Spinal cord (tissue), 10 donors: ENCODE measurements around the gene CEP72. TPM values are rescaled to one million over a fixed set of nuclear protein-coding genes. Genes with fewer than 3 reads are reported as not detected.

Experiments
- DNase-seq, 6 donors: peaks; one replicate each; pipeline versions ENCODE4 v3.0.0 to v3.0.0-alpha.2; 2013 to 2015; ENCODE audit warnings: low spot score in 6 of 6, low read depth in 4 of 6
- H3K27ac ChIP-seq: one replicate; pipeline ENCODE4 v1.5.1; 2013; ENCODE audit warnings: low read depth, low read length, control low read depth
- H3K27me3 ChIP-seq: one replicate; pipeline ENCODE4 v1.6.1; 2013; ENCODE audit warnings: low read length; ENCODE audit not compliant: control insufficient read depth, insufficient read depth
- H3K36me3 ChIP-seq: one replicate; pipeline ENCODE4 v1.6.1; 2013; ENCODE audit warnings: low read length; ENCODE audit not compliant: control insufficient read depth, insufficient read depth
- H3K4me1 ChIP-seq: one replicate; pipeline ENCODE4 v1.6.1; 2013; ENCODE audit warnings: low read length; ENCODE audit not compliant: control insufficient read depth, insufficient read depth
- H3K4me3 ChIP-seq: one replicate; pipeline ENCODE4 v1.5.1; 2013; ENCODE audit warnings: low read depth, low read length, control low read depth
- H3K9me3 ChIP-seq: one replicate; pipeline ENCODE4 v1.6.1; 2013; ENCODE audit warnings: low read length; ENCODE audit not compliant: control insufficient read depth, insufficient read depth
- WGBS: methylation state at CpG from one replicate; pipeline ENCODE4 v1.1.5; 2013; ENCODE audit warnings: missing lambda C conversion rate; ENCODE audit not compliant: insufficient coverage; 5-methylcytosine and 5-hydroxymethylcytosine counted together
- long read RNA-seq, 4 donors: transcript quantifications; one replicate each; lab custom pipeline, GENCODE V29; 2026
- polyA plus RNA-seq, 2 donors: library from polyadenylated mRNA; unstranded; fragments of 120-200 nt; gene quantifications; one replicate each; pipeline ENCODE4 v1.2.1, GENCODE V29; 2013; ENCODE audit not compliant: insufficient read length in 2 of 2
- total RNA-seq, 2 donors: library from RNA; depleted of rRNA in 1 of 2; stranded (reverse); fragments of 120-200 nt in 1 of 2; fragments of >200 nt in 1 of 2; gene quantifications; one replicate each; pipeline versions ENCODE4 v1.2.3 to v1.2.4, GENCODE V29; 2013 to 2014
- donor health status: healthy.

The CEP72 gene, protein sequence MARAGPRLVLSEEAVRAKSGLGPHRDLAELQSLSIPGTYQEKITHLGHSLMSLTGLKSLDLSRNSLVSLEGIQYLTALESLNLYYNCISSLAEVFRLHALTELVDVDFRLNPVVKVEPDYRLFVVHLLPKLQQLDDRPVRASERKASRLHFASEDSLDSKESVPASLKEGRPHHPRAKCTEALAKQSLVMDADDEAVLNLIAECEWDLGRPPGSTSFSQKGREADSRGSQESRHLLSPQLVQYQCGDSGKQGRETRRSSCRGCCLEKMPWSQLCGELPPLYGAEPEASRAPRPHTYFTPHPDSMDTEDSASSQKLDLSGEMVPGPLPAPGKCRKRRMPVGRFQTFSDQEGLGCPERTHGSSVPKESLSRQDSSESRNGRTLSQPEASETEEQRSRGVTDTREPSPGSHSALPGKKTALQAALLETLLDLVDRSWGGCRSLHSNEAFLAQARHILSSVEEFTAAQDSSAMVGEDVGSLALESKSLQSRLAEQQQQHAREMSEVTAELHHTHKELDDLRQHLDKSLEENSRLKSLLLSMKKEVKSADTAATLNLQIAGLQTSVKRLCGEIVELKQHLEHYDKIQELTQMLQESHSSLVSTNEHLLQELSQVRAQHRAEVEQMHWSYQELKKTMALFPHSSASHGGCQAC
- total RNA-seq, result 1 to 10 TPM; 3.5 to 6.1 TPM
- 10 to 100 TPM; 12.1 TPM for polyA plus RNA-seq
- long read RNA-seq, donor 1, partial matches to known transcripts, result 5 of 9 reads
- long read RNA-seq, donor 1, other reads (novel, unspliced or antisense), result 0 of 9 reads
- long read RNA-seq, donor 2, result 0 reads
- long read RNA-seq, donor 3, result 0 reads
- long read RNA-seq, donor 4, result 0 reads

- H3K4me3 ChIP-seq, result peak within 1 kb of the TSS; percentile 82
- no peak within 1 kb of the TSS for H3K27ac ChIP-seq
- no peaks in the 10 kb centered on the region for H3K9me3 ChIP-seq
- peak; percentile 62 to 96 (median 84) for DNase-seq
- H3K4me1 ChIP-seq, result peaks cover 39% of the 10 kb centered on the region
- H3K36me3 ChIP-seq, result peaks cover 12% of the 10 kb centered on the region
- WGBS, result under 1% methylated on average over 62 of the region's 72 CpGs
- no peaks in the 10 kb centered on the region for H3K27me3 ChIP-seq
Measured at GRCh38 chr5:611731-612486, at the start of gene CEP72. TSS of gene CEP72 (plus strand) at chr5:612340. CDS start at chr5:612362, 22 bp downstream.

DNA sequence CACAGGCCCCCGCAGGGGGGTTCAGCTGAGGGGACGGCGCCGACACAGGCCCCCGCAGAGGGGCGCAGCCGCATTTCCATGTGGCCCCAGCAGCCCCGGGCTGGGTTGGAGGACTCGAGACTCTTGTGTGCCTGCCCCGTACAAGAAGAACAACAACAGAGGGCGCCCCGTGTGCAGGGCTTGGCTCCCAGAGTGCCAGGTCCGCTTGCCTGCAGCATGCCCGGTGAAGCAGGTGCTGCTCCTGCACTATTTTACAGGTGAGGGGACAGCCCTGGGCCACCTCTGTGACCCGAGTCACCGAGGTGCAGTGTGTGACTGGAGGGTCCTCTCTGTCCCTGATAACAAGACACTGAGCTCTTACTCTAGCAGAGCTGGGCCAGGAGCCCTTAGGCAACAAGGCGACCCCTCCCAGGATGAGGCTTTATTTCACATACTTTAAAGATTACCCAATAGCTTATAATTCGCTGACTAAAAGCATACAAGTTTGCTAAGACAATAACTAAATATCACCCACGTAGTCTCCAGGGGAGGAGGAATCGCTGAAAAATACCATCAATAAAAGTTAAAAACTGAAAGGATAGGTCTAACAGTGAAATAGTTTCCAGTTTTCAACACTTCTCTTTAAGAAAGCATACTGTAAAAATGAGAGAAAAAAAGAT, 46.2 kb upstream of the CEP72 start:
- no peak overlapping the region for H3K27ac ChIP-seq
- no peak overlapping the region for H3K4me3 ChIP-seq
- H3K9me3 ChIP-seq, result peaks cover 2% of the 10 kb centered on the region
- 35% methylated on average over 17 of the region's 20 CpGs for WGBS
- no peaks in the 10 kb centered on the region for H3K36me3 ChIP-seq
- H3K4me1 ChIP-seq, result no peaks in the 10 kb centered on the region
- no peak for DNase-seq
- peaks cover 38% of the 10 kb centered on the region for H3K27me3 ChIP-seq

GRCh38 chr5:566636-567309, 45.4 kb upstream of the CEP72 start:
- no peaks in the 10 kb centered on the region for H3K36me3 ChIP-seq
- H3K9me3 ChIP-seq, result peaks cover 2% of the 10 kb centered on the region
- no peak overlapping the region for H3K4me3 ChIP-seq
- peaks cover 30% of the 10 kb centered on the region for H3K27me3 ChIP-seq
- DNase-seq, result no peak
- H3K4me1 ChIP-seq, result no peaks in the 10 kb centered on the region
- 88% methylated on average over 13 of the region's 16 CpGs for WGBS
- no peak overlapping the region for H3K27ac ChIP-seq

- H3K27me3 ChIP-seq, result peaks cover 30% of the 10 kb centered on the region
- DNase-seq, result no peak
- H3K9me3 ChIP-seq, result peaks cover 2% of the 10 kb centered on the region
- WGBS, result 85% methylated on average over 12 of the region's 13 CpGs
- no peak overlapping the region for H3K4me3 ChIP-seq
- H3K27ac ChIP-seq, result no peak overlapping the region
- H3K36me3 ChIP-seq, result no peaks in the 10 kb centered on the region
- H3K4me1 ChIP-seq, result no peaks in the 10 kb centered on the region
Measured at GRCh38 chr5:567664-568060, 44.5 kb upstream of the CEP72 start.

DNA sequence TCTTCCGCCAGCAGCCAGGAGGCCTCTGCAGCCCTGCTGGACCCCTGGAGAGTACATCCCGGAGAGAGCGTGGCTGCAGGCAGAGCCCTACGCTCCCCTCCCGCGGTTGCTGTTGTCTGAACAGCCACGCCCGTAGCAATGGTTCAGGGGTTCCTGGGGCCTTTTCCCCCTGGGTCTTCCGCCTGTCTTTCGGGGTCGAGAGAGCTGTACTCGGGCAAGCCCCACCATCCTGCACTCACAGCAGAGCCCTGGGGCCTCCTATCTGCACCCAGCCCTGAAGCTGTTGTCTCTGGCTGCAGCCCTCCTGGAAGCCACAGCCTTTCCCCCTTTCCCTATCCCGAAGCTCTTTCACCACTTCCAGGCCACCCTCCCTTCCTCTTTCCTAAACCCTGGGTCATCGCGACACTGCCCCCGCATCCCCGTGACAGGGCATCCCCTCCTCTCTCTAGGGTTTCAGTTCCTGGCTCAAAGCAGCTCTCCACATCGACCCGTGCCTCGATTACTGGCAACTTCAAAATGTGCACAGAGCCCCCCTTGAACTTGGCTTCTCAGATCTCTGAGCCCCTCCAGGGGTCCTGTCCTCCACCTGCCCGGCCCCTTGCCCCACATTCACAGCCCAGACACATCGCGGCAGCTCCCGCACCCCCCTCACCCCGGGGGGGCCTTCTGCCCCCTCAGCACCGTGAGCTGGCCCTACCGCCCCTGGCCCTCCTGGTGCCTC, 43.9 kb upstream of the CEP72 start:
- 67% methylated on average over 27 of the region's 27 CpGs for WGBS
- H3K9me3 ChIP-seq, result peaks cover 2% of the 10 kb centered on the region
- H3K4me3 ChIP-seq, result no peak overlapping the region
- no peaks in the 10 kb centered on the region for H3K36me3 ChIP-seq
- no peak for DNase-seq
- H3K4me1 ChIP-seq, result no peaks in the 10 kb centered on the region
- H3K27ac ChIP-seq, result no peak overlapping the region
- H3K27me3 ChIP-seq, result peaks cover 30% of the 10 kb centered on the region

GRCh38 chr5:568809-569208, 43.3 kb upstream of the CEP72 start:
- Histone ChIP-seq H3K36me3 (no peaks in the 10 kb centered on the region), H3K27me3 (peaks cover 31% of the 10 kb centered on the region), H3K4me3 (no peak overlapping the region), H3K9me3 (peaks cover 2% of the 10 kb centered on the region), H3K27ac (no peak overlapping the region), H3K4me1 (no peaks in the 10 kb centered on the region)
- no peak for DNase-seq
- 78% methylated on average over 6 of the region's 8 CpGs for WGBS

DNA sequence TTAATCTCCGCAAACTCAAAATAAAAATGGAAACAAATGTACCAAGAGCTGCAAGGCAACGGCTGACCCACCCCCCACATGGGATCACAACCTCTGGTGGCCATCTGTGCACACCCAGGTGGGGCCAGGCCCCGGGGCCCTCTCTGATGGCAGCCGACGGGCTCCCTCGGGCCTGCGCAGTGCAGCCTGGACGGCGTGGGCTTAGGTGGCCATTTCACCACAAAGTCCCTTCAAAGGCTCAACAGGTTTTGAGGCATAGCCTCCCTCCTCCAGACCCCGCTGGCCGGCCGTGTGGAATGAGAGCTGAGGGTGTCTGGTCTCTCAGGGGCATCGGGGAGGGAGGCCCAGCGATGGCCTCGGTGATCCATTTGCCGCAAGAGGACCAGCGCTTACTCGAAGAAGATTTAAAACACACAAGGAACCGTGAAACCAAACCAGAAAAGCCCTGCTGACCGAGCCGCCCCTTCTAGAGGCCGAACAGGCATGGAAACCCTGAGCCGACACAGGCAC, 42.7 kb upstream of the CEP72 start:
- no peak overlapping the region for H3K27ac ChIP-seq
- no peaks in the 10 kb centered on the region for H3K36me3 ChIP-seq
- no peak for DNase-seq
- WGBS, result 88% methylated on average over 21 of the region's 23 CpGs
- no peak overlapping the region for H3K4me3 ChIP-seq
- peaks cover 34% of the 10 kb centered on the region for H3K27me3 ChIP-seq
- H3K4me1 ChIP-seq, result no peaks in the 10 kb centered on the region
- H3K9me3 ChIP-seq, result peaks cover 2% of the 10 kb centered on the region

DNA sequence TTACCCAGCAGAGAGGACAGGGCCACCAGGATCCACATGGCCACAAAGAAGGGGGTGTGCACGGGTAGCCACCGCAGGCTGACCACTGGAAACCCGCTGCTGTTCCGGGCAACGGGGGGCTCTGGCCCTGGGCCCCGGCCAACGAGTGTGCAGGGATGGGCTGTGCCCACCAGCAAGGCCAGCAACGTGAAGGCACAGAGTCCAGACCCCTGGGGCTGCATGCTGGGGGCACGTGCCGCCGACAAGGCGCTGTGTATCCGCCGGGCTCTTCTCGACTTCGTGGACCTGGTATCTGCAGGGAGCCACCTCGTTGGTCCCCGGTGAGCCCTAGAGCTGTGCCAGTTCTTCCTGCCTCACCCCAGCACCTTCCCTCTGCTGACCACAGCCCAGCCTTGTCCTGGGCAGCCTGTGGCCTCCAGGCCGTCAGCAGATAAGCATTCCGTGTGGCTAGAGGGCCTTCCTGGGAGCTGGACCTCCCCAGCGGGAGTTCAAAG, 42.2 kb upstream of the CEP72 start:
- no peak for DNase-seq
- no peaks in the 10 kb centered on the region for H3K4me1 ChIP-seq
- no peaks in the 10 kb centered on the region for H3K36me3 ChIP-seq
- peaks cover 2% of the 10 kb centered on the region for H3K9me3 ChIP-seq
- H3K27me3 ChIP-seq, result peaks cover 34% of the 10 kb centered on the region
- WGBS, result 92% methylated on average over 20 of the region's 21 CpGs
- no peak overlapping the region for H3K27ac ChIP-seq
- no peak overlapping the region for H3K4me3 ChIP-seq
